KMS-11 (cell line): Measurements from ENCODE around the gene HAL.

Experiments used
- H2AFZ ChIP-seq: fragments of 200-600 bp; sonication (generic); 2 replicates; pipeline ENCODE4 v1.6.1; 2016; ENCODE audit warnings: antibody characterized with exemption, mixed run types, low read depth
- H3K27ac ChIP-seq: fragments of 200-600 bp; sonication (generic); 2 replicates; pipeline ENCODE4 v1.6.1; 2016; ENCODE audit warnings: mild to moderate bottlenecking, mixed run types
- H3K27me3 ChIP-seq: fragments of 200-600 bp; sonication (generic); 2 replicates; pipeline ENCODE4 v1.6.1; 2017; ENCODE audit warnings: mild to moderate bottlenecking, low read depth, mixed run types, moderate library complexity; ENCODE audit not compliant: insufficient read depth
- H3K36me3 ChIP-seq: fragments of 200-600 bp; sonication (generic); 2 replicates; pipeline ENCODE4 v1.6.1; 2017; ENCODE audit warnings: mild to moderate bottlenecking, mixed run types; ENCODE audit not compliant: insufficient read depth
- H3K4me1 ChIP-seq: fragments of 200-600 bp; sonication (generic); 2 replicates; pipeline ENCODE4 v1.6.1; 2016; ENCODE audit warnings: mild to moderate bottlenecking, low read depth, mixed run types; ENCODE audit not compliant: poor library complexity, severe bottlenecking
- H3K4me2 ChIP-seq: fragments of 200-600 bp; sonication (generic); 2 replicates; pipeline ENCODE4 v1.7.0; 2016; ENCODE audit warnings: mild to moderate bottlenecking, mixed run types
- H3K4me3 ChIP-seq: fragments of 200-600 bp; sonication (generic); IDR thresholded peaks from 2 replicates; pipeline ENCODE4 v1.6.1; 2017; ENCODE audit warnings: low read depth, low read length, mixed read lengths; ENCODE audit not compliant: insufficient read depth
- H3K79me2 ChIP-seq: fragments of 200-600 bp; sonication (generic); 2 replicates; pipeline ENCODE4 v1.6.1; 2016; ENCODE audit warnings: low read depth, mixed run types; ENCODE audit not compliant: insufficient read depth
- H3K9ac ChIP-seq: fragments of 200-600 bp; sonication (generic); 2 replicates; pipeline ENCODE4 v1.6.1; 2016; ENCODE audit warnings: mild to moderate bottlenecking, mixed run types
- H4K20me1 ChIP-seq: fragments of 200-600 bp; sonication (generic); 2 replicates; pipeline ENCODE4 v1.6.1; 2016; ENCODE audit warnings: mild to moderate bottlenecking, mixed run types; ENCODE audit not compliant: insufficient read depth
- CTCF ChIP-seq: fragments of 200-600 bp; sonication (generic); conservative IDR thresholded peaks from 2 replicates; pipeline ENCODE4 v1.6.1; 2017; ENCODE audit warnings: low read depth, mild to moderate bottlenecking, antibody characterized with exemption, low read length, moderate library complexity, mixed read lengths

Gene HAL

GRCh38 chr12:96015672-96016071 is 19.5 kb upstream of the HAL start:
- Histone ChIP-seq H3K4me2 (no peak overlapping the region), H3K79me2 (no peaks in the 10 kb centered on the region), H3K27me3 (no peaks in the 10 kb centered on the region), H4K20me1 (no peaks in the 10 kb centered on the region), H3K4me1 (no peaks in the 10 kb centered on the region), H2AFZ (no peak overlapping the region), H3K36me3 (no peaks in the 10 kb centered on the region; the same call in 1 of the 2 replicates), H3K4me3 (no peak overlapping the region), H3K27ac (no peak overlapping the region), H3K9ac (no peak overlapping the region)
- no peak for TF ChIP-seq CTCF

GRCh38 chr12:96014943-96015599 is 18.9 kb upstream of the HAL start:
- Histone ChIP-seq H3K4me3 (no peak overlapping the region), H3K27me3 (no peaks in the 10 kb centered on the region), H4K20me1 (no peaks in the 10 kb centered on the region), H3K36me3 (no peaks in the 10 kb centered on the region; the same call in 1 of the 2 replicates), H2AFZ (no peak overlapping the region), H3K27ac (no peak overlapping the region), H3K9ac (no peak overlapping the region), H3K4me2 (no peak overlapping the region), H3K79me2 (no peaks in the 10 kb centered on the region), H3K4me1 (no peaks in the 10 kb centered on the region)
- no peak for TF ChIP-seq CTCF

GRCh38 chr12:96007729-96008128 is 11.6 kb upstream of the HAL start:
- H3K9ac ChIP-seq: no peak overlapping the region
- no peak overlapping the region for H3K27ac ChIP-seq
- no peak overlapping the region for H3K4me2 ChIP-seq
- no peaks in the 10 kb centered on the region for H4K20me1 ChIP-seq
- H3K79me2 ChIP-seq: no peaks in the 10 kb centered on the region
- H3K36me3 ChIP-seq: no peaks in the 10 kb centered on the region
- H3K4me1 ChIP-seq: no peaks in the 10 kb centered on the region
- no peaks in the 10 kb centered on the region for H3K27me3 ChIP-seq
- no peak overlapping the region for H3K4me3 ChIP-seq
- no peak overlapping the region for H2AFZ ChIP-seq
- TF ChIP-seq CTCF: no peak

GRCh38 chr12:96006727-96007126 is 10.6 kb upstream of the HAL start:
- no peaks in the 10 kb centered on the region for H3K36me3 ChIP-seq
- no peaks in the 10 kb centered on the region for H3K4me1 ChIP-seq
- H3K27me3 ChIP-seq: no peaks in the 10 kb centered on the region
- H3K4me2 ChIP-seq: no peak overlapping the region
- no peak overlapping the region for H2AFZ ChIP-seq
- H3K4me3 ChIP-seq: no peak overlapping the region
- H3K27ac ChIP-seq: no peak overlapping the region
- no peak overlapping the region for H3K9ac ChIP-seq
- no peaks in the 10 kb centered on the region for H4K20me1 ChIP-seq
- H3K79me2 ChIP-seq: no peaks in the 10 kb centered on the region
- TF ChIP-seq CTCF: no peak
